GM19351 (cell line): ENCODE data around the gene CSNK1G1.
"Not testable (repeated sequence)": the region's sequence is repeated elsewhere in the genome, so short reads cannot be mapped to it uniquely, and the experiment has no call there.

Experiments
- ATAC-seq: cut with Tn5 transposase; IDR thresholded peaks from one replicate; pipeline ENCODE4 v1.9.1; 2021; ENCODE audit warnings: mild to moderate bottlenecking, moderate library complexity; ENCODE audit not compliant: unreplicated experiment

The CSNK1G1 gene

DNA sequence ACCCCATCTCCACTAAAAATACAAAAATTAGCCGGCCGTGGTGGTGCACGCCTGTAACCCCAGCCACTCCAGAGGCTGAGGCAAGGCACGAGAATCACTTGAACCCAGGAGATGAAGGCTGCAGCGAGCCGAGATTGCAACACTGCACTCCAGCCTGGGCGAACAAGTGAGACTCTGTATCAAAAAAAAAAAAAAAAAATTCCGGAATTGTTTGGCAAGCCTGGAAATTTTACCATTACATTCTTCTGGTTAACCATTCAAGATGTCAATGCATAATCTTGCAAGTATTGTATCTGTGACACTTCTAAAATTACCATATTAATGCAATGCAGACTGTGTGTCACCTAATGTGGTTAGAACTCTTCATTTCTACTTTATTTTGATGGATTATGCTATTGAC, 67.0 kb downstream of the CSNK1G1 start:
- no peak for ATAC-seq

DNA sequence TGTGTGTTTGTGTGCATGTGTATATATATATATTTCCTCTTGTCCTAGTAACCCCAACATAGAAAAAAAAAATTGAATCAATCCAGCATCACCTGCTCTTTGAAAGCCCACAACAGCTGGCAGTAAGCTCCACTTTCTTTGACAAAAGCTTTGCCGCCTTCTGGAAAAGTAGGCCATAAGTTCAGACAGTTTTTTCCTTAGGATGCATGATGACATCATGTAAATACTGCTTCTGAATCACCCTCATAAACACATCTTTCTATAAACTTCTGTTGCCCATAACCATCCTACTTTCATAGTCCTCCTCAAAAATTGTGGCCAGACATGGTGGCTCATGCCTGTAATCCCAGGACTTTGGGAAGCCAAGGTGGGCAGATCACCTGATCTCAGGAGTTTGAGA, 67.4 kb downstream of the CSNK1G1 start:
- no peak for ATAC-seq

DNA sequence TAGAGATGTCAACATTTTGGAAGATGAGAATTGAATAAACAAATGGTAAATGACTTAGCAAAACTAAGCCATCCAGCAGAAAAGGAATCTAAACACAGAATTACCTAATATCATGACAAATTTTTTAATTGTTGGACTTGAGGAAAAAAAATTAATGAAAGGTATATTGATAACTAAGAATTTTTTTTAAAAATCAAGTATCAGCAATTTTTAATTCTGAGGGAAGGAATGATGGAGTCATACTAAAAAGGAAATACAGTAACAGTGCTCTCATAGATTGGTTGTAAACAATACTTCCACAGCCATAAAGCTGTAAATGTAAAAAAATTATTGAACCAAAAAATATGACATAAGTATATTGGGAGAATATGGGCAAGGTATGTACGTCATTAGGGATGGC, 68.0 kb downstream of the CSNK1G1 start:
- ATAC-seq, result no peak

DNA sequence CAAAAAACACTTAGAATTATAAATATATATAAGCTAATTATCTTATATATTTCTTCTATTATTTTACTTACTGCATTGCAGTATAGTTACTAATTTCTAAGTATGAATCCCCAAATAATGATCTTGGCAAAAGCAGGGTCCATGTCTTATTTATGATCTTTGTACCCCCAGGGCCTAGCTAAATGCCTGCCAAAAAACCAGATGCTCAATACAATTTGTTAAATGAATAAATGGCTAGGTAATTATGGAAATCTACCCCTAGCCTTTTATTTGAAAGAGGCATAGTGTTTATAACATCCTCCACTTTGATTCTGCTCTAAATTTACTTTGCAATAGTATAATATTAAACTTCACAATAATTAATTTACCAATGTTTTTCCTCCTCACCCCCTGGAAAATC, 69.5 kb downstream of the CSNK1G1 start:
- ATAC-seq, result no peak

GRCh38 chr15:64285871-64286270, 70.1 kb downstream of the CSNK1G1 start:
- ATAC-seq, result no peak

- no peak for ATAC-seq
Measured at GRCh38 chr15:64285150-64285549, 70.8 kb downstream of the CSNK1G1 start.

- no peak for ATAC-seq
Measured at GRCh38 chr15:64284042-64284441, 71.9 kb downstream of the CSNK1G1 start.

GRCh38 chr15:64282701-64283100, 73.3 kb downstream of the CSNK1G1 start:
- no peak for ATAC-seq

- ATAC-seq, result no peak
Measured at GRCh38 chr15:64279131-64279530, 76.8 kb downstream of the CSNK1G1 start.

DNA sequence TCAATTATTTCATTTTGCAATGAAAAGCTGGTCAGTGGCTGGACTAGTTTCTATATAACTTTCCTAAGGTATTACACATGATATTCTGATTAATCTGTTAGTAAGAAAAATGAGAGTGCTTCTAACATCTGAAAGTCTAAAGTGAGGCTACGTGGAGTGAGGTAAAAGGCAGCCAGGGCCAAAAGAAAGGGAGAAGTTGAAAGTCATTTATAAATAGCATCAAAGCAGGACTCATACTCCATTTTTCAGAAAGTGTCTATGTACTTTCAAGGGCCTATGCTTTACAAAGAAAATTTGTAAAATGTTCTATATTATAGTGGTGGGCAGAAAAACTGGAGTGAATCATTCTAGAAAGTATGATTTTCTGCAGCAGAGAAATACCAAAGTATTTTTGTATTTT, 80.0 kb downstream of the CSNK1G1 start:
- ATAC-seq, result no peak

GRCh38 chr15:64274341-64274950, 81.5 kb downstream of the CSNK1G1 start:
- ATAC-seq, result no peak

DNA sequence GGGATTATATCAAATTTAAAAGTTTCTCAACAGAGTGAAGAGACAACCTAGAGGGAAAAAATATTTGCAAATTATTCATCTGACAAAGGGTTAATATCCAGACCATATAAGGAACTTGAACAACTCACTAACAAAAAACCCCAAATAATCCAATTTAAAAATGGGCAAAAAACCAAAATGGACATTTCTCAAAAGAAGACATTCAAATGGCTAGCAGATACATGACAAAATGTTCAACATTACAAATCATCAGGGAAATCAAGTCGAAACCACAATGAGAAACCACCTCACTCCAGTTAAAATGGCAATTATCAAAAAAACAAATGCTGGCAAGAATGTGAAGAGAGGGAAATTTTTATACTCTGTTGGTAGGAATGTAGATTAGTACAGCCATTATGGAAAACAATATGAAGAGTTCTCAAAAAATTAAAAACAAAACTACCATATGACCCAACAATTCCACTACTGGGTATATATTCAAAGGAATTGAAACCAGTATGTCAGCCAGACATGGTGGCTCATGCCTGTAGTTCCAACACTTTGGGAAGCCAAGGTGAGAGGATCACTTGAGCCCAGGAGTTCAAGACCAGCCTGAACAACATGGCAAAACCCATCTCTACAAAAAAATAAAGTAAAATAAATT, 88.5 kb downstream of the CSNK1G1 start:
- no peak for ATAC-seq

- ATAC-seq, result not testable (repeated sequence)
Measured at GRCh38 chr15:64265188-64265587, 90.8 kb downstream of the CSNK1G1 start.

DNA sequence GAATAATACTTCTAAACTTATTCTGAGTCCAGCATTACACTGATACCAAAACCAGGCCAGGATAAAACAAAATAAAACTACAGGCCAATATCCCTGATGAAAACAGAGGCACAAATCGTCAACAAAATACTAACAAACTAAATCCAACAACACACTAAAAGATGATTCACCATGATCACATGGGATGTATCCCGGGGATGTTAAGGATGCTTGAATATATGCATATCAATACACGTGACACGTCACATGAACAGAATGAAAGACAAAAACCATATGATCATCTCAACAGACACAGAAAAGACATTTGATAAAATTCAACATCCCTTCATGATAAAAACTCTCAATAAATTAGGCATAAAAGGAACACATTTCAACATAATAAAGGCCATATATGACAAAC, 91.5 kb downstream of the CSNK1G1 start:
- ATAC-seq, result no peak

GRCh38 chr15:64263567-64263966, 92.4 kb downstream of the CSNK1G1 start:
- no peak for ATAC-seq

DNA sequence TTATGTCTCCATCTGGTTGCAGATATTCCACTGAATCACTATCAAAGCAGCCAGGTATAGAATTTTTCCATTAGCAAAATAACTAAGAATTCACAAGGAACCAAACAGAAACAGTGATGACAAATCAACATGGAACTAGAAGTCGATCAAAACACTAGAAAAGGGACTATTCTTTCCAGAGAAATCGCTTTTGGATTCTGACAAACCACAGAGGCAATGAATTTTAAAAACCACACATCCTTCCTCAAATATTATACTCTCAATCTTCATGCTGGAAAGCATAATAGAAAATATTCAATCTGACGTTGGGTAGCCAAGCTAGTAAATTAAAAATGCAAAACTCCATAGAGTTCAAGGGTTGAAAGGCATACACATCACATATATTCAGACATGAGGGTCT, 99.9 kb downstream of the CSNK1G1 start:
- ATAC-seq, result no peak

DNA sequence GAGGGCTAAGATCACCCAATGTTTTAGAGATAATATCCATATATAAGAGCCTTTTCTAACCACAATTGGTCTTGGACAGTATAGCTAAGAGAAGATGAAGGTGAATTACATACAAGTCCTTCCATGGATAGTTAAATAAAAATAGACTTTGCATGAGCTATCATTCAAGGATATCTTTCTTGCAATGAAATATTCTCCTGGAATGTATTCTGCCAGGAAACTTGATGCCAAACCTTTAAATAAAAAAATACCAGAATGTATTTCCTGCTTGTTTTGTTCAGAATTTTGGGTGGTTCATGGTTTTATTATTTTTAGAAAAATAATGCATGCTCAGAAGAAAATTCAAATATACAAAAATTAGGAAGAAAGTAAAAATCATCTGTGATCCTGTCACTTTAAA, 104.3 kb downstream of the CSNK1G1 start:
- no peak for ATAC-seq

GRCh38 chr15:64251121-64251520, 104.9 kb downstream of the CSNK1G1 start:
- ATAC-seq, result no peak

GRCh38 chr15:64249883-64250575, 105.9 kb downstream of the CSNK1G1 start:
- no peak for ATAC-seq

DNA sequence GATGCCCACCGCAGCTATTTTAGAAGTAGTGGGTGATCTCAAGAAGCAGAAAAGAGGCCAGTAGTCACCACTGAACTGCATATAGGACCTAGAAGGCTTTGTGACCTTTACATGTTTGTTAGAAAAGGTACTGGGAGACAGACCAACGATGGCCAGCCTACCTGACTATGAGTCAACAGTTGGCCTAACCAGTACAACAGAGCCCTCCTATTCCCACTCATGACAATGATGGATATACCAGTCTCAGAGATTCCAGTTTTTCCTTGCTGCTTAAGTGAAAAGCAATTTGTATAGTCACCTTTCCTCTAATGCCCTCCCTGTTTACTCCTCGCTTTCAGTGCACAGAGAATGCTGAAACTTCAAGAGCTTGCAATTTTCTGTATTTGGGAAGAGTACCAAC, 106.6 kb downstream of the CSNK1G1 start:
- no peak for ATAC-seq

GRCh38 chr15:64247906-64248541, 107.9 kb downstream of the CSNK1G1 start:
- peak; percentile 65 for ATAC-seq

GRCh38 chr15:64247535-64247905, 108.5 kb downstream of the CSNK1G1 start:
- ATAC-seq, result no peak
